T follicular helper cell (primary cell): ENCODE results near the gene CDIPT.
"Not testable (repeated sequence)": the region's sequence is repeated elsewhere in the genome, so short reads cannot be mapped to it uniquely, and the experiment has no call there.

Experiments
- DNase-seq: peaks from one replicate; pipeline ENCODE4 v3.0.0-alpha.2; 2020; ENCODE audit warnings: low read depth

Gene CDIPT

GRCh38 chr16:29896841-29897240 is 33.8 kb upstream of the CDIPT start:
- no peak for DNase-seq

- no peak for DNase-seq
Observed at GRCh38 chr16:29894352-29894751, 31.3 kb upstream of the CDIPT start.

- no peak for DNase-seq
Observed at GRCh38 chr16:29893553-29893952, 30.5 kb upstream of the CDIPT start.

- DNase-seq, result no peak
Observed at GRCh38 chr16:29892458-29892813, 29.4 kb upstream of the CDIPT start.

- DNase-seq, result no peak
Observed at GRCh38 chr16:29891525-29892457, 28.8 kb upstream of the CDIPT start.

- not testable (repeated sequence) for DNase-seq
Observed at GRCh38 chr16:29889372-29889771, 26.3 kb upstream of the CDIPT start.

- no peak for DNase-seq
Observed at GRCh38 chr16:29883987-29884386, 21.0 kb upstream of the CDIPT start.

GRCh38 chr16:29881050-29881449 is 18.0 kb upstream of the CDIPT start:
- no peak for DNase-seq

- DNase-seq, result no peak
Observed at GRCh38 chr16:29878172-29878571, 15.1 kb upstream of the CDIPT start.

GRCh38 chr16:29877266-29877961 is 14.4 kb upstream of the CDIPT start:
- peak; percentile 15 for DNase-seq

- DNase-seq, result peak; percentile 24
Observed at GRCh38 chr16:29876594-29877249, 13.7 kb upstream of the CDIPT start.

- DNase-seq, result no peak
Observed at GRCh38 chr16:29876217-29876593, 13.2 kb upstream of the CDIPT start.

- DNase-seq, result no peak
Observed at GRCh38 chr16:29875206-29875605, 12.2 kb upstream of the CDIPT start.

GRCh38 chr16:29873319-29873718 is 10.3 kb upstream of the CDIPT start:
- DNase-seq, result no peak

- no peak for DNase-seq
Observed at GRCh38 chr16:29871822-29872546, 9.0 kb upstream of the CDIPT start.

GRCh38 chr16:29869067-29869466 is 6.0 kb upstream of the CDIPT start:
- DNase-seq, result not testable (repeated sequence)

GRCh38 chr16:29868396-29869009 is 5.5 kb upstream of the CDIPT start:
- no peak for DNase-seq

GRCh38 chr16:29864205-29864604 is 1.2 kb upstream of the CDIPT start:
- DNase-seq, result no peak

GRCh38 chr16:29863669-29863984 is 601 bp upstream of the CDIPT start:
- no peak for DNase-seq

GRCh38 chr16:29862383-29862883 is 593 bp downstream of the CDIPT start:
- no peak for DNase-seq

GRCh38 chr16:29860218-29860617 is 2.8 kb downstream of the CDIPT start:
- DNase-seq, result no peak

GRCh38 chr16:29858974-29859373 is 4.1 kb downstream of the CDIPT start:
- DNase-seq, result no peak
